Mucosa of descending colon (tissue), 3 donors: Measurements from ENCODE around the gene ZNF157. TPM values are rescaled to one million over a fixed set of nuclear protein-coding genes. Genes with fewer than 3 reads are reported as not detected.

Source experiments
- total RNA-seq, 3 donors: library from RNA; stranded (reverse); fragmentation: NEBNext Ultra II Directional in 2 of 3; extraction: Animal tissue kit (Norgen Biotek cat#: 25700) in 2 of 3; gene quantifications; one replicate each; pipeline versions ENCODE4 v1.2.1 to v1.2.4, GENCODE V29; 2021 to 2023
- donor health status: DM: no; HTN: no; CAD: no; lungs with moderate emphysema.
- donor health status: DM: no; HTN: no; CAD: no.
- donor health status: DM: no; HTN: yes; CAD: no.

ZNF157 gene
- total RNA-seq, 3 donors from 2014 or later: 0.51 TPM; not detected in 2

Other genes starting within 250 kb of the ZNF157 start
- gene NDUFB11, start 225.9 kb upstream of the ZNF157 start, total RNA-seq: 10 to 100 TPM; 57.6 to 72.2 (median 71.6) TPM
- gene RBM10, start 225.4 kb upstream of the ZNF157 start, total RNA-seq: 10 to 100 TPM; 35.2 to 40.2 (median 37.7) TPM
- 100 to 1,000 TPM; 160 to 198 (median 172) TPM for gene UBA1, start 176.7 kb upstream of the ZNF157 start, total RNA-seq
- 100 to 1,000 TPM in 2 of 3 donors, 10 to 100 TPM in 1; 81.9 to 111 (median 109) TPM for gene CDK16, start 151.9 kb upstream of the ZNF157 start, total RNA-seq
- 10 to 100 TPM; 23.9 to 51.6 (median 27.7) TPM for gene USP11, start 137.6 kb upstream of the ZNF157 start, total RNA-seq
- gene ZNF41, start 112.6 kb downstream of the ZNF157 start, total RNA-seq: 10 to 100 TPM in 2 of 3 donors, 1 to 10 TPM in 1; 9.4 to 14.0 (median 12.0) TPM
- gene ARAF, start 190.6 kb downstream of the ZNF157 start, total RNA-seq: 100 to 1,000 TPM in 1 of 3 donors, 10 to 100 TPM in 2; 82.1 to 108 (median 90.1) TPM
- gene TIMP1, start 211.9 kb downstream of the ZNF157 start, total RNA-seq: 100 to 1,000 TPM in 1 of 3 donors, 10 to 100 TPM in 2; 25.4 to 143 (median 96.9) TPM
- gene SYN1, start 249.3 kb downstream of the ZNF157 start, total RNA-seq: 1 to 10 TPM in 2 of 3 donors, under 1 TPM in 1; 0.78 to 4.1 (median 1.6) TPM